ENCODE data around the gene SLC13A3.
A peak's percentile ranks its signal among the peaks of the same experiment; 100 is the strongest.

Gene SLC13A3

GRCh38 chr20:46551522-46552381, 99.5 kb downstream of the SLC13A3 start:
- DNase-seq: peak; percentile 41

GRCh38 chr20:46550461-46550860, 100.8 kb downstream of the SLC13A3 start, which contains the start of gene OCSTAMP:
TSS of gene OCSTAMP (minus strand) at chr20:46550654. CDS start at chr20:46550560, 94 bp downstream.
- peak; percentile 21 for DNase-seq

- DNase-seq: peak; percentile 20
These were observed 101.9 kb downstream of the SLC13A3 start for GRCh38 chr20:46549188-46549972.

- DNase-seq: no peak
These were observed 102.6 kb downstream of the SLC13A3 start for GRCh38 chr20:46548688-46549087.

GRCh38 chr20:46547995-46548394, 103.3 kb downstream of the SLC13A3 start:
- DNase-seq: no peak

GRCh38 chr20:46546936-46547335, 104.3 kb downstream of the SLC13A3 start:
- DNase-seq: no peak

GRCh38 chr20:46546298-46546697, 105.0 kb downstream of the SLC13A3 start:
- DNase-seq: no peak

- no peak for DNase-seq
These were observed 105.5 kb downstream of the SLC13A3 start for GRCh38 chr20:46545827-46546138.

GRCh38 chr20:46545077-46545826, 106.0 kb downstream of the SLC13A3 start:
- DNase-seq: peak; percentile 97

- DNase-seq: peak; percentile 37
These were observed 106.7 kb downstream of the SLC13A3 start for GRCh38 chr20:46544576-46544975.

GRCh38 chr20:46543959-46544358, 107.3 kb downstream of the SLC13A3 start:
- DNase-seq: no peak

- no peak for DNase-seq
These were observed 108.2 kb downstream of the SLC13A3 start for GRCh38 chr20:46543033-46543432.

GRCh38 chr20:46541229-46541935, 109.9 kb downstream of the SLC13A3 start:
- DNase-seq: no peak

GRCh38 chr20:46539113-46539512, 112.1 kb downstream of the SLC13A3 start:
- DNase-seq: no peak

- no peak for DNase-seq
These were observed 120.6 kb downstream of the SLC13A3 start for GRCh38 chr20:46530640-46531039.

- no peak for DNase-seq
These were observed 127.4 kb downstream of the SLC13A3 start for GRCh38 chr20:46523696-46524328.

GRCh38 chr20:46523108-46523507, 128.2 kb downstream of the SLC13A3 start:
- DNase-seq: no peak

GRCh38 chr20:46520976-46521579, 130.2 kb downstream of the SLC13A3 start:
- DNase-seq: peak; percentile 62

GRCh38 chr20:46520540-46520939, 130.7 kb downstream of the SLC13A3 start:
- DNase-seq: no peak

GRCh38 chr20:46519471-46520068, 131.7 kb downstream of the SLC13A3 start:
- no peak for DNase-seq

Measured in suppressor macrophage treated with lipopolysaccharide for 4 hours (primary cell).